Dendritic cell treated with granulocyte-macrophage colony-stimulating factor and Interleukin-4, amounts not matched to agents 40 ng/mL and 50 ng/mL, for 4 days (primary cell): ENCODE measurements around the gene CPXM2.

ENCODE experiments used
- H3K27ac Mint-ChIP-seq: one replicate; pipeline ENCODE4 v1.8.0; 2022; ENCODE audit warnings: mild to moderate bottlenecking, mixed read lengths
- H3K27me3 Mint-ChIP-seq: one replicate; pipeline ENCODE4 v1.8.0; 2022; ENCODE audit warnings: mild to moderate bottlenecking, mixed read lengths
- H3K36me3 Mint-ChIP-seq: one replicate; pipeline ENCODE4 v1.8.0; 2022; ENCODE audit warnings: low read depth, mixed read lengths
- H3K4me1 Mint-ChIP-seq: one replicate; pipeline ENCODE4 v1.8.0; 2022; ENCODE audit warnings: low read depth, mixed read lengths
- H3K4me3 Mint-ChIP-seq: one replicate; pipeline ENCODE4 v1.8.0; 2022; ENCODE audit warnings: mild to moderate bottlenecking, moderate library complexity, mixed read lengths
- H3K9me3 Mint-ChIP-seq: one replicate; pipeline ENCODE4 v1.8.0; 2022; ENCODE audit warnings: mixed read lengths
- intact Hi-C: fragments of 100-400 bp; cut with micrococcal nuclease; formaldehyde crosslinking; loops from one replicate; pipeline ENCODE4 v1.15.0; 2022

The CPXM2 gene

DNA sequence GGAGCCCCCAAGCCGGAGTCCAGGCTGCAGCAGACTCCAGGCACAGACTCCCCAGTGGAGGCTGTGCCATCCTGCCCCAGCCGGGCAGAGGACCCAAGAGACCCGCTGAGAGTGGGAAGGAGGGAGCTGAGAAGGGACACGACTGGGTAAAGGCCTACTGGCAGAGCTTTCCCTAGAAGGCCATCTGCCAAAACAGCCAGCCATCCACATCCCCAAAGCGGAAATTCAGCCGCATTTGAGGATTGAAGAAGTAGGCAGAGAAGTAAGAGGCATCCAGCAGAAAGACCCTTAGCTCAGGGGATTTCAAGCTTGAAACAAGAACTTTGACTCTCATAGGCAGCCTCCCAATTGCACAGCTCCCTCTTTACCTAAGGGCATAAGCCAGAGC, 857 bp downstream of the CPXM2 start:
- Mint-ChIP-seq H3K4me3 (no peak overlapping the region), H3K36me3 (no peaks in the 10 kb centered on the region), H3K4me1 (no peaks in the 10 kb centered on the region), H3K9me3 (no peaks in the 10 kb centered on the region), H3K27me3 (peaks cover 39% of the 10 kb centered on the region), H3K27ac (no peak overlapping the region)
- intact Hi-C loops: no loop called here

DNA sequence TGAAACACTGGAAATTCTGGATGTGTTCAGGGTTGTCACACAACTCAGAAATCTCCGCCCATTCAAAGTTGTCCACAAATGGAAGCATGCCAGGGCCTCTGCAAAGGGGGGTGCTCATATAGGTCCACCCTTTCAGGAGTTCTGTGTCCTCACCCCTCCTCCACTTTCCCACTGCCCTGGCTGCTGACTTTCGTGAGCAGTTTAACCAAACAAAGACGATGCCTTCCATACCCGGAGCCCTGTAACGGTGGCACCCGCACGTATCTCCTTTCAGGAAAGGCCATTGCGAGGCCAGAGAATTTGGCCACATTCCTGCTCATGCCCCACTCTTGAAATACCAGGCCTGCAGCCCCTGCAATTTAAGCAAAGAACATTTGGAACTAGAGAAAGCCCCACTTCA, 1.4 kb downstream of the CPXM2 start:
- Mint-ChIP-seq H3K4me1 (no peaks in the 10 kb centered on the region), H3K27ac (no peak overlapping the region), H3K27me3 (peaks cover 39% of the 10 kb centered on the region), H3K4me3 (no peak overlapping the region), H3K9me3 (no peaks in the 10 kb centered on the region), H3K36me3 (no peaks in the 10 kb centered on the region)
- intact Hi-C loops: no loop called here

DNA sequence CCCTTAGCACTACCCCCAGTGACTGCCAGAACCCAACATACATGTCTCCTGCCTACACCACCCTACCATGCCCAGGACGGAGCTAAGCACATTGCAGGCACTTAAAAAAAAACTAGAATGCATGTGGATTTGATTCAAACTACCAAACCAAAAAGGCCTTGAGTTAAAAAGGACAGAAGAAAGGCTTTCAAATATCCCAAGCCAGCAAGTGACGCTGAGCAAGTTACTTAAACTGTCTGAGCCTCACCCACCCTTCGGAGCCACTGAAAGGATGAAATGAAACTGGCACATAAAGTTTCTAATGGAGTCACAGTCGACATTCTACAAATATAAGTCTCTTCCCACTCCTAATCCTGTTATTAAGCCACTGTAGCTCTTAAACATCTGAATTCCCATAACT, 1.8 kb downstream of the CPXM2 start:
- H3K4me3 Mint-ChIP-seq: no peak overlapping the region
- H3K4me1 Mint-ChIP-seq: no peaks in the 10 kb centered on the region
- no peaks in the 10 kb centered on the region for H3K9me3 Mint-ChIP-seq
- intact Hi-C loops: no loop called here
- peaks cover 39% of the 10 kb centered on the region for H3K27me3 Mint-ChIP-seq
- H3K27ac Mint-ChIP-seq: no peak overlapping the region
- no peaks in the 10 kb centered on the region for H3K36me3 Mint-ChIP-seq

DNA sequence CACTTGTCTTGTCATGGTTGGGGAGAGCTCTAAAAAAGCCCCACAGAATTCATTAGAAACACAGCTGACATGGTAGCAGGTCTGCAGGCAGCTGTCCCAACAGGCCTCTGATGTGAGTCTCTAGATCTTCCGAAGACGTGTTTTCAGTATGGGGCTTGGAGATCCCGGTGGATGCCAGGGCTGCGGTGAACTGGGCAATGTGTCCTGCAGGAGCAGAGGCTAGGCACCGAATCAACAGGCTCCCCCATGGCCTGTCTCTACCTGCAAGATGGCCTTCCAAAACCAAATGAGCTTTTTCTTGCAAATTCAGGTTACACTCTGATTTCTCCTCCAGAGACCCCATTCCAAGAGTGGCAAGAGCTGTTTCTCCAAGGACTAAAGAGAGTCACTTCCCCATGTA, 2.9 kb downstream of the CPXM2 start:
- Mint-ChIP-seq H3K36me3 (no peaks in the 10 kb centered on the region), H3K9me3 (no peaks in the 10 kb centered on the region), H3K27ac (no peak overlapping the region), H3K4me3 (no peak overlapping the region), H3K4me1 (no peaks in the 10 kb centered on the region), H3K27me3 (peaks cover 37% of the 10 kb centered on the region)
- intact Hi-C loops: no loop called here

DNA sequence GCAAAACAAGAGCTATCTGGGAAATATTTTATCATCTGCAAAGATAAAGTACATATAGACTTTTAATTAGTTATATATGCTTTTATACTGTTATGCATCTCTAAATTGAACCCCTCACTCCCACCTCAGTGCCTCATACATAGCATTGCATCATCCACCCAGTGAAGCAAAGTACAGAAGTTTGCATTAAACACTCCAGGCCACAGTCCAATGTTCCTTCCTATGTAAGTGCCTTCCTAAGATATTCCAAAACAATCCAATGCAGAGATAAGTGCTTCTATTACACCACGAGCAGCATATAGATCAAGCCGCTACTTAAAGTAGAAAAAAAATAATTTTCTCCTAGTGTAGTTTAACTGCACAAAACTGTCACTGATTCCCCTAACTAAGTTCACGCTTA, 3.4 kb downstream of the CPXM2 start:
- intact Hi-C loops: no loop called here
- Mint-ChIP-seq H3K9me3 (no peaks in the 10 kb centered on the region), H3K4me1 (no peaks in the 10 kb centered on the region), H3K36me3 (no peaks in the 10 kb centered on the region), H3K27me3 (peaks cover 35% of the 10 kb centered on the region), H3K4me3 (no peak overlapping the region), H3K27ac (no peak overlapping the region)

DNA sequence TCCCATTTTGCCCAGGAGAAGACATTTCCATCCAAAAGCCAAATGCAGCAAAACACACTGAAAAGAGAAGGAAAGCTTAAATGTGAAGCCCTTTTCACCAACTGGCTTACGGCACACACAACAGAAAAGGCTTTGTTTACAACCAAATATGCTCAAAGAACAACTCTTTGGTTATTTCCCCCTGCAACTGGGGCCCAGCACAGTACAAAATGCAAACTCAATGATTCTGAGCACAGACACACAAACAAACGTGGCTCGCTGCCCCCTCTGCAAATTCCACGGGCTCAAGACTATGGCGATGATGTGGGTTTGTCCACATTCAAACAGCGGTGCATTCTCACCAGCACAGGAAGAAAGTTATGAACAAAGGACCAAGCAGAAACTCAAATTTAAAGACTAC, 5.3 kb downstream of the CPXM2 start:
- Mint-ChIP-seq H3K4me1 (no peaks in the 10 kb centered on the region), H3K36me3 (no peaks in the 10 kb centered on the region), H3K27me3 (peaks cover 21% of the 10 kb centered on the region), H3K9me3 (no peaks in the 10 kb centered on the region), H3K27ac (no peak overlapping the region), H3K4me3 (no peak overlapping the region)
- intact Hi-C loops: no loop called here

DNA sequence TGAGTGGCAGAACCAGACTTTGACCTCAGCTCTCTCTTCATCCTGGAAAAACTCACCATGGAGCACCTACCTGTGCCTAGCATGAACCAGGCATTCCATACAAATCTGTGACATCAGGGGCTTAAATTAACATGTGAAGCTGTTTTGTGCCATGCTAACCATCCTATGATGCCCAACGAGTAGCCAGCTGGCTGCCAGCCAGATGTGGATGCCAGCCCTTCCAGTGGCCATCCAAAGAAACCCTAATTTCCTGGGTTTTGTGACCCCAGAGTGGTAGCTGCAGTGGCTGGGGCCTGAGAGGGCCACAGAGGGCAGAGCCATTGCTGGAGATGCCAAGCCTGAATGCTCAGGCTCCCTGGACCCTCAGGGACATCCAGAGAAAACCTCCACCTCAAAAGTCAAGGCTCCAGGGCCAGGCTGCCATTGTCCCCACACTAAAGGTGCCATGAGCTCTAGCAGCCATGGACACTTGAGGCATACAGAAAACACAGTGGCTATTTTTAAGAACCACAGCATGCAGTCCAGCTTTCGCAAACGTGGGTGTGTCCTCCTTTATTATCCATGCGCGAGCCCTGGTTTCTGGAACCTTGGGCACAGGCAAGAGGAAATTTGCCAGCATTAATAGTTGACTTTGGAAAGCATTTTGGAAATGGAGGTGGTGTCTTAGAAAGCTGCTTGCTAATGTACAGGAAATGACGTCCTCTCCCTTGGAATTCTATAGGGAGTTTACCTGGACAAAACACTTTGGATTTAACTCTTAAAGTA, 6.0 kb downstream of the CPXM2 start:
- Mint-ChIP-seq H3K36me3 (no peaks in the 10 kb centered on the region), H3K27ac (no peak overlapping the region), H3K27me3 (peaks cover 14% of the 10 kb centered on the region), H3K9me3 (no peaks in the 10 kb centered on the region), H3K4me1 (no peaks in the 10 kb centered on the region), H3K4me3 (no peak overlapping the region)
- intact Hi-C loops: no loop called here

DNA sequence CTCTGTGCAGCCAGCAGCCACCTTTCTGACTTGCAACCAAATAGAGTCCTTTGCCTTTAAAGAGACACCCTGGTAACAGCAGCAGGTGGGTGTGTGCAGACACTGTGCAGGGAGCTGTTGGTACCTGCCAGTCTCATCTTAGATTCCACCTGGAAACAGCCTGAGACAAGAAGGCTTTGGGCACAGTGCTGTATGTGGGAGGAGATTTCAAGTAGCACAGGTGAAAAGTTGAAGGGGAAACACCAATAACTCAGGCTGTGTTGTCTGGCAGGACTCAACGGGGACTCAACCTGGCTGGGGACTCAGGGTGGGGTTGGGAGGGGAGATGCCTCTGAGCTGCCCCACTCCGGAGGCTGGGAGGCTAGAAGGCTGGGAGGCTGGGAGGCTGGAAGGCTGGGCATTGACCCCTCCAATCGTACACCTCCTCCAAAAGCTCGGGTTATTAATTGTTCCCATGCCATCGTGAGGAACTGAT, 6.7 kb downstream of the CPXM2 start:
- Mint-ChIP-seq H3K4me3 (no peak overlapping the region), H3K4me1 (no peaks in the 10 kb centered on the region), H3K27me3 (peaks cover 7% of the 10 kb centered on the region), H3K36me3 (no peaks in the 10 kb centered on the region), H3K9me3 (no peaks in the 10 kb centered on the region), H3K27ac (no peak overlapping the region)
- intact Hi-C loops: no loop called here

DNA sequence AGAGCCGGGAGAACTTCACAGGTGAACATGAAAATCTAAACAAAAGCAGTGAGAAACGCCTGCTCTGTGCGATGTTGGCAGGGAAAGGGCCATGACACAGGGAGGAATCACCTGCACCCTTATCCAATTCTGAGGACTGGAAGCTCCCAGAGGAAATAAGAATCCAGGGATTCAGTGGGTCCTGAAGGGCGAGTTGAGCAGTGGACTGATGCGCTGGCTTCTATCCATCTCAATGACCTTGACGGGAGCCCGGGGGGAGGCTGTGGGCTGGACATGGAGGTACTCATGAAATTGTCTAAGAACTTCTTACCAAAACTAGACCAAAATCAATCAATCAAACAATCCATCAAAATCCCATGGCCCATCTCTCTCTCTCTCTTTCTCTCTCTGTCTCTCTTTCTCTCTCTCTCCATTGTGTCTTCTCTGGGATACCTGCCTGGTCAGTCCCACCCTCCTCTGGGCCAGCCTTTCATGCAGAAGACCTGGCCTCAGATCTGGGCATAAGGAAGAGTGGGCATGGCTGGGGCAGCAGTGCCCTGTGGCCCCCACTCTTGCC, 7.2 kb downstream of the CPXM2 start:
- intact Hi-C loops: no loop called here
- Mint-ChIP-seq H3K4me3 (no peak overlapping the region), H3K4me1 (no peaks in the 10 kb centered on the region), H3K9me3 (no peaks in the 10 kb centered on the region), H3K36me3 (no peaks in the 10 kb centered on the region), H3K27ac (no peak overlapping the region), H3K27me3 (peaks cover 3% of the 10 kb centered on the region)

DNA sequence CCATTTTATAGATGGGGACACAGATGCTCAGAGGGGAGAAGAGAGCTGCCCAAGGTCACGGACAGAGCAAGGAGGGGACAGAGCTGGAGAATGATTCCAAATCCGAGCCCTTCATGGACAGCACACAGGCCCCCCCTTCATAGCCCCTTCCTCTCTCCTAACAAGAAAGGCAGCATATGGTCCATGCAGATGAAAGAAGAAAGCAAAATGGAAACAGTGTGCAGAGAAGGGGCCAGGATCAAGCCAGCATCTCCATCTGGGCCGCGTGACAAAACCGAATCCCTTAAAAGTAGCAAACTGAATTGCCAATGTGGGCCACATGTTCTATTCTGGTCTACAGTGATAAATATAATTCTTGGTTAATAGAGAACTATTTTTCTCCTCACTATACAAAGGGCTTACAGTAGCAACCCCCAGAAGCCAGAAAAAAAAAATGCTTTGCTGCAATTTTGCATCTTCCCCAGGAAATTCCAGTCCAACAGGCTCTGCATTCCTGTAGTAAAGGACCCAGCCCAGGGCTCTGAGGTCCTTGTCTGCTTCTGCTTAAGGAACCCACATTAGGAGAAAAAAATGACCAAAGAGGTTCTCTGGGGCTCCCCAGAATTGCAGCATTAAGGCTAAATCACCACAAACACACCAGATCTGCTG, 7.8 kb downstream of the CPXM2 start:
- no peaks in the 10 kb centered on the region for H3K9me3 Mint-ChIP-seq
- no peaks in the 10 kb centered on the region for H3K36me3 Mint-ChIP-seq
- no peak overlapping the region for H3K4me3 Mint-ChIP-seq
- intact Hi-C loops: no loop called here
- H3K27ac Mint-ChIP-seq: no peak overlapping the region
- no peaks in the 10 kb centered on the region for H3K4me1 Mint-ChIP-seq
- H3K27me3 Mint-ChIP-seq: peaks cover 1% of the 10 kb centered on the region

DNA sequence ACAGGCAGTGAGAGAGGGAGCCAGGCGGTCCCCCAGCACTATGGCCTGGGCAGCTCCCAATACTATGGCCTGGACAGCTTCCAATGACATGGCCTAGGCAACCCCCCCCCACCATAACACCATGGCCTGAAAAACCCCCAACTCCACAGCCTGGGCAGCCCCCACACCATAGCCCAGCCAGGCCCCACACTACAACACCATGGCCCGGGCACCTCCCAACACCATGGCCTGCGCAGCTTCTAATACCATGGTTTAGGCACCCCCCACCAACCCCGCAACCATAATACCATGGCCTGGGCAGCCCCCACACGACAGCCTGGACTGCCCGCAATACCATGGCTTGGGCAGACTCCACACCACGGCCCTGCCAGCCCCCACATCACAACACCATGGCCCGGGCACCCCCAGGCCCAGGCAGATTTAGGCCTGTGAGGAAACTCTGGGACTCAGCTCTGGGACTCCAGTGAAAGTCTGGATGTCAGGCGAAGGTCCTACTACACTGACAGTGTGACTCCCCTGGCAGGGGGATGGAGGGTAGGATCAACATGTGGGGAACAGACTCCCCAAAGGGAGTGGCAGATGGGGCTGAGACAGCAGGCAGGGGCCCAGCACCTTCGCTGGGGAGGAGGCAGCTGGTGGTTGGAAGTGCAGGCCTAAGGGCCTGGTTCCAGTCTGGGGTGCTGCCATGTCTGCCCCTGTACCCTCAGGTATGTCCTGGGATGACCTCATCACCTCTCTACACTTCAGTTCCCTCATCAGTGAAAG, 8.7 kb downstream of the CPXM2 start:
- Mint-ChIP-seq H3K36me3 (no peaks in the 10 kb centered on the region), H3K4me1 (no peaks in the 10 kb centered on the region), H3K9me3 (no peaks in the 10 kb centered on the region), H3K27me3 (no peaks in the 10 kb centered on the region), H3K4me3 (no peak overlapping the region), H3K27ac (no peak overlapping the region)
- intact Hi-C loops: no loop called here

DNA sequence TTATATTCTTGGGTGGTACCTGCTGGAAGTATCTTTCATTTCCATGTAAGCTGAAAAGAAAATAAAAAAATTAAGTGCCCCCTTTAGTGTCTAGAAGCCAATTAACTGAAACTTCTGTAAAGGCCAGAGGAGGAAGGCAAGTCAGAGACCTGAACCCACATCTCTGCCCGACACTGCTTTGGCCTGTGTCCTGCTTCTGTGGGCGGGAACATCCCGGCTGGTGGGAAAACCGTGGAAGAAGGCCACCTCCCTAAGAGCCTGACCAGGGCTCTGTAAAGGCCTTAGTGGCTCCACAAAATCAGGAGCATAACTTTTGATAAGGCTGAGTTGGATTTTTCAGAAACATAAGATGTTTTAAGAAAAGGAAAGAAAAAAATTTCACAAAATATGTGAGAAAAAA, 9.4 kb downstream of the CPXM2 start:
- no peak overlapping the region for H3K4me3 Mint-ChIP-seq
- no peaks in the 10 kb centered on the region for H3K27me3 Mint-ChIP-seq
- no peaks in the 10 kb centered on the region for H3K4me1 Mint-ChIP-seq
- no peaks in the 10 kb centered on the region for H3K36me3 Mint-ChIP-seq
- no peaks in the 10 kb centered on the region for H3K9me3 Mint-ChIP-seq
- intact Hi-C loops: no loop called here
- no peak overlapping the region for H3K27ac Mint-ChIP-seq

DNA sequence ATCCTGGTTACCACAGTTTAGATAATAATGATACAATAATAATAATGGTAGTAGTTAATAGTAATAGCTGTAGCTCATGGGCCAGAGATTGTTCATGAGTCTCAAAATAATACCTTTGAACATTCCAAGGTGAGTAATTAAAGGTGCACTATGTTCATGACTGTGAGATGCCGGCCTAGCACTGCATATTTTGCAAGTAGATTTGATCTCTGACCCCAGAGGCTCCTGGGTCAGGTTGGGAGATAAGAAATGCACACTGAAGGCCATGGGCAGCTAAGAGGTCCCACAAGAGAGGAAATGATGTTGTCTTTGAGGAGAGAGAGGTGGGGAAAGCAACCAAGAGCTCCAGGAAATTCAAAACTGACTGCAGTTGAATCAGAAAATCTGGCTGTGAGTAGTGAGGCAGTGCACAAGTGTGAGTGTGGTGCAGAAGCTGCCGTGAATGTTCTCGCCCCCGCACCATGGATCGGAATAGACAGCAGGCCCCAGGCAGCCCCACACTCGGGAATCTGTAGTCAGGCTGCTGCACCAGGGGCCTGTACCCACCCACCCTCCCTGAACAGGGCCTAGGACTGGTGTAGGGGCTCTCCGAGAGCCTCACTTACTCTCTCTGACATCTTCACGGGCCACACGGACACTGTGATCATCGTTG, 11.9 kb downstream of the CPXM2 start:
- Mint-ChIP-seq H3K4me3 (no peak overlapping the region), H3K27me3 (no peaks in the 10 kb centered on the region), H3K36me3 (no peaks in the 10 kb centered on the region), H3K4me1 (no peaks in the 10 kb centered on the region), H3K9me3 (no peaks in the 10 kb centered on the region), H3K27ac (no peak overlapping the region)
- intact Hi-C loops: no loop called here
